GM18861 (cell line): Measurements from ENCODE around the gene GREM2.

Source experiments
- ATAC-seq: cut with Tn5 transposase; IDR thresholded peaks from one replicate; pipeline ENCODE4 v1.9.1; 2021; ENCODE audit not compliant: unreplicated experiment

GREM2 gene

DNA sequence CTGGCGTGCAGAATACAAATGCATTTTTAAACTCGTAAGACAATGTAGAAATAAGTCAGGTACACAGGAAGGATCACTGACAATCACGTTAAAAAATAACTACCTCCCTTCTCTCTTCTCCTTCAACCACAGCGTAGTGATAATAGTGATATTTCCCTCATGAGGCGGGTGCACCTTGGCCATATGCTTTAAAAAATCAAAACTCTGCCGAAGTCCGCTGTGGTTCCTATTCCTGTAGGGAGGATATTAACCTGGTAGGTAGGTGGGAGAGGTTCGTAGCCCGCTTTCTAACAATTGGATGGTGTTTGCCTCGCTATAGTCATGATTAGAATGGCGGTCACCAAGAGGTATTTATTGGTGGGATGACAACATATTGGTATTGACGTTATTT lies 732 bp downstream of the GREM2 start:
- no peak for ATAC-seq

DNA sequence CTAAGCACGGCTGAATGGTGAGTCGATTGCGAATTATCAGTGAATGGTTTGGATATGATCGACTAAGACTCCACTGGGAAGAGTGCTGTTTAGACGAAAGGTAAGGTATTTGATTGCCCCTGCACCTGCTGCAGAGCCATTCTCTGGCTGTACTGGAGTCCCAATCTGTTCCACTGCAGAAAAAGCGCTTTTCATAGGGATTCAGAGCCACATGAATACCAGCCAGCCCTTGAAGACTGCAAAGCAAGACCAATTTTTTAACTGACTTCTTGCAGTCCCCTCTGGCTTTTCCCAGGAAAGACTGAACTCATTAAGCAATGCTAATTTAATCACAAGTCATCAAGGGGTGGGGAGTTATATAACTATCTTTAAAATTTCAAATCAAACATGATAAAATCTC lies 1.3 kb downstream of the GREM2 start:
- no peak for ATAC-seq

DNA sequence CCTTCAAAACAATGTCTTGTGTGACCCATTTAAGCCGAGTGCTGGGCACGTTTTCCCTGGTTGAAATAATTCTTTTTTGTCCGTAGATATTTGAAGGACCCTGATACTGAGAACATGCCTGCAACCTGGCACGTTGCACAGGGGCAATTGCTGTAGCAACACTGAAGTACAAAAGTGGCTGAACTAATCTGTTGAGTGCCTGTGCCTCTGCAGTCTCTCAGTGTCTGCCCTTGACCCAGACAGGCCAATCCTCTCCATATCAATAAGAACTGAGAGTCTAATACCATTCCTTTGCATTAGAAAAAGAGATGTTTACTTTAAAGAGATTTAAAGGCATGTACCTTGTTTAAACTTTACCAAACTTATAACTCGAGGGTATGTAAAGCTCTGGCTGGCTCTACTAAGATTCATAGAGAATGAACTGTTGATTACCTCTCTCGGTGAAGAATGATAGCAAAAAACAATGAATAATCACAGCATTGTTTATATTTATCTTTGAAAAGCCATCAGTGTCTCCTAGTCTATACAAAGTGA lies 2.4 kb downstream of the GREM2 start:
- no peak for ATAC-seq

DNA sequence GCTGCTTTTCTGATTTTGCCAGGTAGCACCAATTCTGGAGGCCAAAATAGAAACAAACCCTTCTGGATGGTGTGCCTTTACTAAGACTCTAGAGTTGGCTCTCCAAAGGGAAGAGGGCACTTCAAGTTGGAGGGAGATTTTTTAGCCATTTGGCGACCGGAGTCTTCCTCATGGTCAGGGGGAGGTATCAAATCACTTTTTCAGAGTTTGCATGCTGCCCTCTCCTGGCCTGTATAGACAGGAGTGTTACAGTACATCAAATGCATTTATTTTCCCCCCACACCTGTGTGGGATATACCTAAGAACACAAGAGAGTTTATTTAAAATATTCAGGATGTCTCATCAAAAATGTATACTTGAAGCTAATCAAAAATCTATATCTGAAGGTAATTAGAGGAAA lies 3.2 kb downstream of the GREM2 start:
- ATAC-seq, result no peak

DNA sequence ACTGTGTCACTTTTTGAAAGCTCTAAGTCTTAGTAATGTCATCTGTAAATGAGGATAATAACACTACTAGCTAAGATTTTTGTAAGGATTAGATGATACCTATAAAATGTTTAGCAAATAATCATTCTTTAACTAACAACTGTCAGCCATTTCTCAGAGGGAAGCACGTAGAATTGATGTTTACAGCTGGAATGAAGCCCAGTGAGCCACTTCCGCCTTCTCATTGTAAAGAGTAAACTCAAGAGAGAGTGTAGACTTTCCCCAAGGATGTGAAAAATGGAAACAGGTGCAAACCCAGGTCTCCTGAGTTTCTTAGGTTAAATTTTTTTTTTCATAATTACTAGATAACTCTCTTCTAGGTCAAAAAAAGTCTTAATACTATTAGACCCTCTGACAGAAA lies 4.9 kb downstream of the GREM2 start:
- no peak for ATAC-seq

DNA sequence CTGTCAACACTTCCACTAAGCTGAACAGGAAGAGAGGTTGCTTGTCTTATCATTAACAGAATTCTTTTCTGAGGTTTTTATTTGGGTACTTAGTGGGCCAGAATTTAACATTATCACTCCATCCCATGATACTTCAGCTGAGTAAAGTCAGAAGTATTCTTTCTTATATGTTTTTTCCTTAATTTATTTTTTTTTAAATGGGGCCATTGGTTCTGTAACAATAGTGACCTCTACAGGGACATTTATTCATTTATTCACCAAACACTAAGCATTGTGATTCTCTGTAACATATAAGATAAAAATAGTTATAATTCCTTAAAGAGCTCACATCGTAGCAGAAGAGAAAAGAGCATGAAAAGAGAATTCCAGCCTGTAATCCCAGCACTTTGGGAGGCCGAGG lies 9.8 kb downstream of the GREM2 start:
- no peak for ATAC-seq

DNA sequence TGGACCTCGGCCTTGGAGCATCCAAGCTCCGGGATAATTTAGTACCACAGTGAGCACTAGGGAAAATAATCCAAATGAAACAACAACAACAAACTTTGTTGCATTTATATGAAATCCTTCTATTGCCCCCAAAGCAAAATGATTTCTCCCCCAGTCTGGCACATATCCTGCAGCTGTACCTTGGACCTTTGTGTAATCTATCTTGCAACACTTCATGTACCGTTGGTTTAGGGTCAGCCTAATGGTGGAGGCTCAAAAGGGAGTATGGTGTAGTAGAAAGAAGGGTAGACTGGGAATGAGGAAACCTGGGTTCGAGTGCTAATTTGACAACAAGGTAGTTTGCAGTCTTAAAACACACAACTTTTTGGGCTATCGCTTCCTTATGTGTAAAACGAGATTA lies 12.1 kb downstream of the GREM2 start:
- no peak for ATAC-seq

DNA sequence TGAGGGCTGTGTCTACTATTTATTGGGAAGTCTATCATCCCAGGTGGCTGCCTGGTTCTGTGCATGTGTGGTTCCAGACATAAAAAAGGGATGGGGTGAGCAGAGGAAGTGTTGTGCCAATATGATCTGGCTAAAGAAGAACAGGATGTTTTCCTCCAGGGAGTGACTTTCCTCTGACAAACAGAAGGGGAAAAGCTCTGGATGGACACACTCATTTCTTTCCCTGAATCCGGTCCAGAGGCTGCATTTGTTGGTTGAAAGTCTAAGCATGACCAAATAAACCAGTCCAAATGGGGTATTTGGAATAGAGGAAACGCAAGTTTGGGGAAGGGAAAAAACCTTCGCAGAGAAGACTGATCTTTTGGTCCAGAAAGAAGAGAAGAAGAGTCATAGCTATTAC lies 12.7 kb downstream of the GREM2 start:
- no peak for ATAC-seq

DNA sequence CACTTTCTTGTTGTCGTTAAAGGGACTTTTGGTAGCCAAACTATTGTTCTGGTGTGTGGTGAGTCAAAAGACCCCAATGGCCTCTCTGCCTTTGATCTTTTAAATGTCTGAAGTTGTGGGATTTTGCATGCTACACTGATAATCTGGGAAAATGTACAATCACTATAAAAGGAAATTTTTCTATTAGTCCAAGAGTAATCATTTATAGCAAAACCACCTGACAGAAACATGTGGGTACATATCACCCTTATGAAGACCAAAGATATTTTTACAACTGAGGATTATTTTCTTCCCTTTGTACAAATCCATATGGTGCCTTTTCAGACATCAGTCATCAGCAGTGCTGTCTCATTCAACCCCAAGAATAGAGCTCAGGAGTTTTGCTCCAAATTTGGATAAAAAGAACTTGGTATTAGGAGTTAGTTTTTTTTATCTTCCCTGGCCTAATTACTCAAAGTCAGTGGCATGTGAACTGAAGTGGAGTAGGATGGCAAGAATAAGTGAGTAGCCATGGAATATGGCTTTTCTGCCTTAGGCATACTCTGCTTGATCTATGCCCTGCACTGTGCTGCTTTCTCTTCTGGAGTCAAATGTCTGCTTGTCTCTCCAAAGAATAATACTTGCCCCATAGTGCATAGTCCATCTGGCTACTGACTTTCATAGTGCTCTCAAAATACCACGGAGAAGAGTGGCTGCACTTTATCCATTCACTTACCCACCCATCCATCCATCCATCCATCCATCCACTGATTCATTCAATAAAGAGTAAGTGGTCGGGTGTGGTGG lies 13.5 kb downstream of the GREM2 start:
- no peak for ATAC-seq

DNA sequence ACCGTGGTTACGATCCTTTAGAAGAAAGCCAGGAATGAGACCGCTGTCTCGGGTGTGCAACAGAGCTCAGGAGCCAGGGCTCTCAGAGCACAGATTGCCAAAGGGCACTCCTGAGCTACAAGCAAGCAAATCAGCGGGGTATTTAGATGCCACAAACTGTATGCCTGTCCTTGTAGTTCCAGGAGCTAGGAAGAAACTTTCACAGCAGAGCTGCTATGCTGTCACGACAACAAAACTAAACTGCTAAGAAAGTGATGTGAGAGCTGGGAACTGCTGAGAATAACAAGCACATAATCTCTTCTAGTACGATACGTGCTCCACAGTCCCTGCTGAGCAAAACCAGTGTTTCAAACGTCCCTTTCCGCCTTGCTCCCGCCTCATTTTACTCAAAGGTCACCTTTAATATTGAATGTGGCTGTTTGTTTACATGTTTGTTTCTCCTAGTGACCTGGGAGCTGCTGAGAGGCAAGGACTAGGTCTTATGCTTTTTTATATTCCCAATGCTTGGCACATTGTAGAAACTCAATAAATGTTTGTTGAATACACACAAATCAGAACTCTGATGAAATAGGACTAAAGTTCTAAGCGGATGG lies 14.7 kb downstream of the GREM2 start:
- no peak for ATAC-seq

DNA sequence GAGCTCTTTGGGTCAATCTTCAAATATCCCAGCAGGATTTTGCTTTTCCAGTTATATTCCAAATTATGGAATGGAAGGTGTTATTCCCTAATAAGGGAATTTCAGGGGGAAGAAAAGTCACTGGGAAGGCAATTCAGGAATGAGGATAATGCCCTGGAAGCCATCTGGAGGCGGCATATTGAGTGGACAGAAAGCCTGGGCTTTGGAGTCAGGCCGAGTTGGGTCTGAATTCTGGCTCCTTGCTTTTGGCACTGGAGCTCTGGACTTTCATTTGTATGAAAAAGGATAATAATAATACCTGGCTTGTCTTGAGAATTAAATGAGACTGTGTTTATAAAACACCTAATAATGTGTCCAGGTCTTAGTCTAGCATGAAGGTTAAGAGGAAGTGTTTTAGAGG lies 16.5 kb downstream of the GREM2 start:
- ATAC-seq, result no peak

DNA sequence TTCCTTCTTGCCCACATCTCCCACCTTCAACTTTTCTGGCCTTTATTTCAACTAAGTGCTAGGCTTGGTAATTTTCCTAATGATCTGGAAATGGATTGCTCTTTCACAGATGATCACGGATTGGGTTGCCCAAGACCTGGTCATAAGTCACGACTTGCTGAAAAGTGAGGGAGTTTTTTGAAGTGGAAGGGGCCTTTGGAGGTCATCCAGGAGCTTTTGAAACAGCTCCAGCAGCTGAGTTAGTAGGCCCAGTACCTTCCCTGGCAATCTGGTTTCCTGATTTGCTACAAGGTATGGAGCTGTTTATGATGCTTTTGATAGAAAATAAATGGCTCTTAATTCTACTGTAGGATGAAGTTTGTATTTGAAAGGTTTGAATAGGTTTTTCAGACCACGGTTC lies 20.4 kb downstream of the GREM2 start:
- ATAC-seq, result no peak

DNA sequence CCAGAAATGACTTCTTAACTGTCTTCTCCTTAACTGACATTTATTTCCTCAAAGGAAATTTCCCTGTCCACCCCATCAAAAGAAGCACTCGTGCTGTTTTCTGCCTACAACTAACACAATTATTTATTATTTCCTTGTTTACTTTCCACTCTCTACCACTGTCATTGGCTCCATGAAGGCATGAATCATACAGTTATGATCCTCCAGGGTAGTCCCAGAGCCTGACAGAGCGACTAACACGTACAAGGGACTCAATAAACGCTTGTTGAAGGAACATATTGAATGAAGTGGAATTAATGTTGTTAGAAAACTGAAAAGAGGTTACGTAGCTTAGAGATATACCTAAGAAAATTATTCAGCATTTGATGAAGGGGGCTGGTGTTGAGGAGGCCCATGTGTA lies 20.9 kb downstream of the GREM2 start:
- ATAC-seq, result no peak

DNA sequence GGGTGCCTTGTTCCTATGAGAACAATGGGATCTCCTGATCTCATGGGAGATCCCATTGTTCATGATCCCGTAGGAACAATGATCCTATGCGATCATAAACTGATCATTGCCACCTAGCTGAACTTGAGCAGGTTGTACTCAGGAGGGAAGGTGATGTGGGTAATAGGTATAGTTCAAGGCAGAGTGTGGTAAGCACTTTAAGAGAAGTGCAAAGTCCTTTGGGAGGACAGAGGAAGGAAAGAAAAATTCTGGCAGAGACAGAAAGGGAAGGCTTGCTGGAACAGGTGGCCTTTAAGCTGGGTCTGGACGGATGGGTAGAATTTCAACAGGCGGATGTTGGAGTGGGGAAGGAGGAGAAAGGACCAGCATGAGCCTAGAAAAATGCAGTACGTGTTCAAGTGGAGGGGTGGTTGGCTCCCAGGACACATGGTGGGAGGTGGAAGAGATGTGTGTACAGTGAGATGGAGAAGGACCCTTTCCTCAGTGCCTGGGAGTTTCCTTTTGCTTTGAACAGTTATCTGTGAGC lies 22.3 kb downstream of the GREM2 start:
- no peak for ATAC-seq

DNA sequence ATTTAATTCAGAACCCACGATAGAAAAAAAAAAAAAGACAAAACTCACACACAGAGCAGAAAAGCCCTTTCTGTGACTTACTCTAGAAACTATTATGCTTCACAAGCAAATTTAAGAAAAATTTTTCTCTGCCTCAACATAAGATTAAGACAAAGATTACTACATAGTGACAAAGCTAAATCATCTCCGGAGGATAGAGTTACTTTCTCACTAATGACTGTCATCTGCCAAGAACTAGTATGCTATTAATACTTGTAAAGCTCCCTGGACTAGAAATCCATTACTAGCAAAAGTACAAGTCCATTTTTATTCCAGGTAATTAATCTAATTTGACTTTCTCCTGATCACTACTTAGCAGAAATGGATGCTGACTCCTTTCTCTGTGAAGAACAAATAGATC lies 25.9 kb downstream of the GREM2 start:
- ATAC-seq, result no peak

DNA sequence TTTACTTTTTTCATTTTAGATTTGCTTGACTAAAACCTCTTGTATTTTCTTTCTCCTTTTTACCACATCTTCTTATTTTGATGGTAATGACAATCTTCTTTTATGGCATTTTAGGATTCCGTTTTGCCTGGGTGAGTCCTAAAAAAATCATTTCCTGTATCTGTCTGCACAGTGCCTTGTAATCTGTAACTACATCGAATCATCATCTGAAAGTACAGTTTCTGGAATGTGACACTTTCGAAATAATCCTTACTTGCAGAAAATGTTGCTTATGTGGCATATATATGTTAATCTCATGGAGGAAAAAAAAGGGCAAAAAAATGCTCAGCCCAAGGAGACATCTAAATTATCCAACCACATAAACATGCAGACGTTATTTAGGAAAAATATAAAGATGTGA lies 29.0 kb downstream of the GREM2 start:
- ATAC-seq, result no peak

DNA sequence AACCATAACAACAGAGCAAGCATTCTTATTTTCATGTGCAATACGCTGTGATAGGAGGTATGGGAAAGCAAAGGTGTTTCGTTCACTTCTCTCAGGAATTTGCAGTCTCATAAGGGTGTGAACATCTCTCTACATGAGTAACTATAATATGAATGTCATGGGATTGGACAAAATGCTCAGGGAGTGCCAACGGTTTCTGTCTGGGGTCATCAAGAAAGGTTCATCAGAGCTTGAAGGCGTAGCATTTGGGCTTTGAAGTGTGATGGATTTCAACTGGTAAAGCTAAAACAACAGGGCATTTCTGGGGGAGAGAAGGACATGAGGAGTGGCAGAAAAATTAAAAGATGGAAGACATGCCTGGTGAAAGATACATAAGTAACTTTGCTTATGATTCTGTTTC lies 32.4 kb downstream of the GREM2 start:
- ATAC-seq, result no peak

DNA sequence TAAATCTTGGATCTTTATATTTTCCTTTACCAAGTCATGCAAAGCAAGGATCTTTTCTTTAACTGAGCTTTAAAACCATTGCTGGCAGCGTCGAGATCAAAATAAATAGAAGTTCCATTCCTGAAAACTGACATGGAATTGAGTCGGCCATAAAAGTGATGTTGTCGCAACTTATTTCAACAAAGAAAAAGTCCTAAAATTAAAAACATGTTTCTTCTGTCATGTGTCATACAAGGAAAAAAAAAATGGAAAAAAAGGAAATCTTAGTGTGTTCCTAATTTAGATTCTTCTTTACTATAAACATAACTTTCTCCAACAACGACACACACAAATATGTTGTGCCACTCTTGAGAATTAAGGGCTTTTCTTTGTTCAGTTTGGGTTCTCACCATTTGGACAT lies 34.9 kb downstream of the GREM2 start:
- no peak for ATAC-seq

DNA sequence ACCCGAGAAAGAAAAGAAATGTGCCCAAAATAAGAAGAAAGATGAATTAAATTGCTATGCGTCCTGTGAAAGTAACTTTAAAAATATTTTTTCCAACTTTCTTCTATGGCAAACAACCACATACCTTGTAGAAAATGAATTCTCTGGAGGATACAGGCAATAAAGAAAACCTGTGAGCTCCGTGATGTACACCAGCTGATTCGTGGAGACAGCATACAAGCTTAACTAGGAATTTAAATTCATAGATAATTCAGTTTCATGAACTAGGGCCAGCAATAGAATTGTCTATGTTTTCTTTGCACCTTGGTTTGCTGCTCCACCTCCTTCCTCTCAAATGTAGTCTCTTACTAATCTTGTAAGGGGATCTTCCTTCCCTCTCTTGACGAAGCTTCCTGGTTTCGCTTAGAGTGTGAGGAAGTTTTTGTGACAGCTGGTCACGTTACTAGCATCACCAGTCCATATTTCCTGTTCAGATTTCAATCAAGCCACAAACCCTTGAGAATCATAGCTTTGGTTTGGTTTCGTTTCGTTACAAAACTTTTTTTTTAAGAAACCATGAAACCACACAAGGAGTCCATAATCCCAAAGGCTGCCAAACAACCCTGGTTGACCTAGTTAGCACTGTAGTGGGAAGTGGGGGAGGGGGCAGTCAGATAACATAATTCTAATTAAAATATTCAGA lies 35.8 kb downstream of the GREM2 start:
- no peak for ATAC-seq

DNA sequence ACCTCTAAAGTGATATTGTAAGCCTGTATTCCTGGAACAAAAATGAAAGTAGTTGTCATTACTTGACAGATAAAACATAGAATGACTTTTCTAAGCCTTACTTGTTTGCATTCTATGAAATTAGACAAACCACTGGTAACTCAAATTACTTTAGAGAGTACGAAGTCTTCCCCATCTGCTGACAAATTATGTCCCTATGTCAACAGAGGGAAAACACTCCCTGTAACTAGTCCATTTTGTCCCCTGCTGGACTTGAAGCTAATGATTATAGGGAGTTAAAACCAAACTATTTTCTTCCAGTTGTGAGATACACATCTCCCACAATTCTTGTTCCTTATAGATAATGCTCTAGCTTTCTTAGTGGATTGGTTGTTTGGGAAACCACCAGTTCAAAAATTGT lies 39.6 kb downstream of the GREM2 start:
- no peak for ATAC-seq

DNA sequence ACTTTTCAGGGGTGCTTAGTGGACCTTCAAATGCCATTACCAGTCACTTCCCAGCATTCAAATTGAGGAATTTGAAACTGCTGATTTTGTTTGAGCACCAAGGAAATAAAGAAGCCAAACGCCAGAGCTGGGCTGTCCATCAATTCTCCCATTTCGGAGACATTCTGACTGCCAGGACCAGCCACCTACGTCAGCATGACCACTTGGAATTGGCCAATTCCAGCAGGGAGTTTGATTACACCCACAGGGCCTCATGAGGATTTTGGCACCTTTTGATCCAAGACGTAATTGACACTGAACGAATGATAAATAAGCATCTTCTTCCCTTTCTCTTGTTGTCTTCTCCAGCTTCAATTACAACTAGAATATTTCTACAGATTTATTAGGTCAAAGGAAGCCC lies 40.2 kb downstream of the GREM2 start:
- ATAC-seq, result no peak

DNA sequence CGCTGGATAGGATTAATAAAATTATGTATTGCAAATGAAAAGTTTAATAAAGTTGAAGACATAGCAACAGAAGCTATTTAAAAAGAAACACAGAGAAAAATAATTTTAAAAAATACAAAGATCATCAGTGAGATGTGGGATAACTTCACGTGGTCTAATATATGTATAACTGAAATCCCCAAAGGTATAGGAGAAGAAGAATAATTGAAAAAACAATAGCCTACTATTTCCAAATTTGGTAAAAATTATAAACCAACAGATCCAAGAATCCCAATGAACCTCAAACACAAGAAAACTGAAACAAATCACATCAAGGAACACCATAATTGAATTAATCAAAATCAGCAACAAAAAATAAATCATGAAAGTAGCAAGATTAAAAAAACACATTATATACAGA lies 44.9 kb downstream of the GREM2 start:
- ATAC-seq, result no peak
